ENCODE results near the gene INPP4B.

INPP4B gene

GRCh38 chr4:142447009-142447408 lies 399.1 kb downstream of the INPP4B start:
- DNase-seq: no peak

GRCh38 chr4:142443469-142443868 lies 402.6 kb downstream of the INPP4B start:
- DNase-seq: no peak

DNA sequence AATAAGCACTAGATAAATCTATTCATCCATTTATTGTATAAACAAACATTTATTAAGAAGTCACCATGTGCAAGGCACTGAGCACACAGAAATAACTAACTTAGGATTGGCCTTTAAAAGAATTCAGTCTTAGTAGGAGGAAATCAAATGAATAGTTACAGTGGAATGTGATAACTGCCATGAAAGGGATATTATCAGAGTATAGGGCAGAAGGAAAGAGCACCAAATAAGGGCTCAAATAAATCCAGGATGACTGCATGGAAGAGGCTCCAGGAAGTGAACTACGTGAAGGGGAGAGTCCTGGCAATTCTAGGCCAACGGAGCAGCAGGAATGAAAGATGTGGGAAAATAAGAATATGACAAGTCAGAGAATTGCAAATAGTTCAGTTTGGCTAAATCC lies 406.0 kb downstream of the INPP4B start:
- no peak for DNase-seq

DNA sequence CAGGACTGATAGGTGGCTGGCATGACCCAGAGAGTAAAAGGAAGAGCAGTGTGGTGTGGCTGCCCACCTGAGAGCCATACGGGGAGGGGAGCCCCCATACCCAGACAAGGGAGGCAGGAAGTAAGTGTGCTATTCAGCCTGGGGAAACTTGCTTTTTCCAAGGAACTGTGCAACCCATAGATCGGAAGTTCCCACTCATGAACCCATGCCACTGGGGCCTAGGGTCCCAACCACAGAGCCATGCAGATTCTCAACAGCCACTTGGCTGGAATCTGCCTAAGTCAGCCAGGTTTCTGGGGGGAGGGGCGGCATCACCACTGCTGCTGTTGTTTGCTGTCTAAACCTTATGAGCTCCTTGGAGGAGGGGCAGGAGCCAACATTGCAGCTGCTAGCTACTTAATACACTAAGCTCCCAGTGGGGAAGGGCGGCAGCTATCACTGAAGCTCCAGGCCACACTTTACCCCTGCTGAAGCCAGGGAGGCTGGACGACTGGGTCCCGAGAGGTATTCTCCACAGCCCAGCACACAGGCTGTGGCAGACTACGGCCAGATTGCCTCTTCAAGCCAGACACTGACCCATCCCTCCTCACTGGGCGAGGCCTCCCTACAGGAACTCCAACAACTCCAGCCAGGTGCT lies 410.4 kb downstream of the INPP4B start:
- no peak for DNase-seq

DNA sequence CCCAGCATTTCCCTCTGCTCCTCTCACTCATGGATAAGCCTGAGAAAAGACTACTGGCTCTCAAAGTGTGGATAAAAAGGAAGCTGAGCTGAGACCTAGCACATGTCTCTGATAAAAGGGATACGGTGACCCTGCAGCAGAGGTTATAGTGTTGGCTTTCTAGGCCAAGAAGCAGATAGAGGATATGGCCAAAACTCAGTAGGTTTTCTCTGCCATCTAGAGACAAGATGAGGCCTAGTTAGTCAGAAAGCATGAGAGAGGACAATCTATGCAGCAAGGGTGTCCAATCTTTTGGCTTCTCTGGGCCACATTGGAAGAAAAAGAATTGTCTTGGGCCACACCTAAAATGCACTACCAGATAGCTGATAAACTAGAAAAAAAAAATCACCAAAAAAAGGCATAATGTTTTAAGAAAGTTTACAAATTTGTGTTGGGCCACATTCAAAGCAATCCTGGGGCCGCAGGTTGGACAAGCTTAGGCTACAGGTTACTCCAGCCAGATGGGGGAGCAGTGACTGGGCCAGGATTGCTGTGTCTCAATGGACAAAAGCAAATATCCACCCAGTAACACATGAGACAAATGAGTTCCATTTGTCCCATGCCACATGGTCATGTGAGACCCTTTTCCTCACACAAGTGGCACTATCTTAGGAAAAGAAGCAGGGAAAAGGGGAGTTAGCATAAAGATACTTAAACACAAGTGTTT lies 411.4 kb downstream of the INPP4B start:
- no peak for DNase-seq

DNA sequence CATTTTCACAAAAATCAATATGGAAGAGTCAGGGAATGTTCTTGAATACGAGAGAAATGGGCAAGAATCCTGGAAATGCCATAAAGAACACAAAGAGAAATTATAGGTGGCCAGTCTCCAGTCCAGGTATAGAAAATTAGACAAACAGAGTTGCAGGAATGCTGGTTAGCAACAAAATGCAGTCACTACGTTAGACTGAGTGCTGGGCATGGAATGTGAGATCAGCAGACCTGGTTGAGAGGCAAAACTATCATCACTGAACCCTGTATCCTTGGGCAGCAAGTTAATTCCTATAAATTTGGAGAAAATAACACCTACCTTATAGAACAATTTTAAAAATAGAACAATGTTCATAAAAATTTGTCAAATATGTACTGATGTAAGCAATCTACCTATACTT lies 417.4 kb downstream of the INPP4B start:
- DNase-seq: no peak

DNA sequence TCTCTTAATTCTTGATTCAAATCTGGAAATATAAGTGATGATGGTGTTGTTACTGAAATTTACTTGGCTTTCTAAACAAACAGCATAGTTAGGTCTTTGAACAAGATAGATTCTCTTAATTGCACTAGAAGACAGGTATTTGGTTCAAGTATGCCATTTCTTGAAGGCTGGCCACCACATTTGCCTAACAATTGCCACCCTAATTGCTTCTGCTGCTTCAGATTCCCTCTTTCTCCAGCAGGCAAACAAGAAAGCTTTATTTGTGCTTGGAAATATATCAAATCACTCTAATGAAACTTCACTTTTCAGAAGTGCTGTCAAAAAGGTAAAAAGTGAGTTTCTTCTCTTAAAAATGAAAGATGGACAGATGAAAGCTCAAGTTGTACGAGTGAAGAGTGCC lies 418.6 kb downstream of the INPP4B start:
- DNase-seq: no peak

DNA sequence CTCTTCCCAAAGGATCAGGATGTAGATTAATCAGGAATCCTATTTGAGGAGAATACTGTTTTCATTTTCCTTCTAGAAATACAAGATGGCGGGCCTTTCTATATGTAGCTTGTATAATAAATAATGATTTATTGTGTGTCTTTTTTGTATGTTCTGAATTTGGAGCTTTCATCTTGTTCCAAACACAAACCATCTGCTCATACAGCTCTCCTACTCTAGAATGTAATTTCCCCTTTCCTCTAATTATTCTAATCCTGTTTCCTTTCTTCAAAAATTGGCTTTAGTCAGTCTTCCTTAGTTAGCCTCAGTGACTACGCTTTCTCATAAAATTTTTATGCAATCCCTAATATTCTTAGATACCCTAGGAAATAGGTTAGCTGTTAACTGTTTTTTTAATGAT lies 422.2 kb downstream of the INPP4B start:
- DNase-seq: no peak

GRCh38 chr4:142420311-142421095 lies 425.6 kb downstream of the INPP4B start:
- no peak for DNase-seq

GRCh38 chr4:142419712-142420111 lies 426.4 kb downstream of the INPP4B start:
- DNase-seq: no peak

DNA sequence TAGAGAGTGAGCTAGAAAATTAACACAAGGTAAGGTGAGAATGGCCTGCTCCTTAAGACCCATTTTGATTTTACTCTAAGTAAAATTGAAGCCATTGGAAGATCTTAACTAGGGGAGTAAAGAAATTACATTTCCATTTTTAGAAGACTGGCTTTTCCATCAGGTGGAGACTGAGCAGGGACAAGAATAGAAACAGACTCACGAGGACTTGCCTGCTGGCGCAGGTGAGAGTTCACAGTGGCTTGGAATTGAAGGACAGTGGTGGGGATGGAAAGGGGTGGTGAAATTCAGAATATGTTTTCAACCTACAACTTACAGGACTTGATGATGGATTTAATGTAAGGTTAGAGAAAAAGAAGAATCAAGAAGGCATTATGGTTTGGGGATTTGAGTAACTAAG lies 427.4 kb downstream of the INPP4B start:
- DNase-seq: no peak

GRCh38 chr4:142416711-142417275 lies 429.3 kb downstream of the INPP4B start:
- DNase-seq: no peak

- DNase-seq: no peak
Observed at GRCh38 chr4:142416121-142416520, 430.0 kb downstream of the INPP4B start.

DNA sequence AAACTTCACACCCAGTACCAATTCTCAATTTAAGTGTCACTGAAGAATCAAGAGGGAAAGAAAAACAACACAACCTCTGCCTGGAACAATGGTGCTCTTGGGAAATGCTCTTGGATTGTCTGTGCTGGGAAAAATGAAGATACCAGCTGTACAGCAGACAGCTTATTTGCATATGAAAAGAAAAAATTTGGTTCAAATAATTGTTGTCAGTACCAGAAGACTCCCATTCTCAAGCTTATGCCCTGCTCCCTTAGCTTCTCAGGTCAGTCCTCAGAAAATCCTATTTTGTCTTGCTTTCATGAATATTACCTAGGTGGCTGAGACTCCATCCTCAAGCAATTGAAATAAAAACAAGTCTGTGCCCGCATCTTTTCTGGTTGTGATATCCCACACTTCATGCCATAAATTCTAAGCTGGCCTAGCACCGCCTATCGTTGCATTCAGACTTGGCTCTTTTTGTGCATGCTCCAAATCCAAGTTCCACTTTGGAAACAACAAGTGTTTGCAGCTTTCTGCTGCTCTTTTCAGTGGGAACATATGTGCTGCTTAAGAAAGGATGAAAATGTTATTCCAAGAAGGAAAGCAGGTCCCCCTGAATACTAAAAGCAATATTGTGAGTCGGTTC lies 431.6 kb downstream of the INPP4B start:
- no peak for DNase-seq

GRCh38 chr4:142413485-142413884 lies 432.6 kb downstream of the INPP4B start:
- no peak for DNase-seq

GRCh38 chr4:142411993-142412392 lies 434.1 kb downstream of the INPP4B start:
- DNase-seq: no peak

GRCh38 chr4:142408003-142408441 lies 438.1 kb downstream of the INPP4B start:
- no peak for DNase-seq

GRCh38 chr4:142407596-142407995 lies 438.5 kb downstream of the INPP4B start:
- no peak for DNase-seq

- DNase-seq: no peak
Observed at GRCh38 chr4:142406917-142407501, 439.1 kb downstream of the INPP4B start.

GRCh38 chr4:142406499-142406835 lies 439.6 kb downstream of the INPP4B start:
- no peak for DNase-seq

GRCh38 chr4:142405695-142406498 lies 440.2 kb downstream of the INPP4B start:
- DNase-seq: no peak
